ENCODE measurements around the gene PA2G4. TPM values are rescaled to one million over a fixed set of nuclear protein-coding genes. Genes with fewer than 3 reads are reported as not detected.

PA2G4 gene
- total and polyA plus RNA-seq, 10 of the 15 experiments (the other 5 are each of a cell fraction or from before 2014, with no cell fraction given) = 148 to 514 (median 406) TPM

DNA sequence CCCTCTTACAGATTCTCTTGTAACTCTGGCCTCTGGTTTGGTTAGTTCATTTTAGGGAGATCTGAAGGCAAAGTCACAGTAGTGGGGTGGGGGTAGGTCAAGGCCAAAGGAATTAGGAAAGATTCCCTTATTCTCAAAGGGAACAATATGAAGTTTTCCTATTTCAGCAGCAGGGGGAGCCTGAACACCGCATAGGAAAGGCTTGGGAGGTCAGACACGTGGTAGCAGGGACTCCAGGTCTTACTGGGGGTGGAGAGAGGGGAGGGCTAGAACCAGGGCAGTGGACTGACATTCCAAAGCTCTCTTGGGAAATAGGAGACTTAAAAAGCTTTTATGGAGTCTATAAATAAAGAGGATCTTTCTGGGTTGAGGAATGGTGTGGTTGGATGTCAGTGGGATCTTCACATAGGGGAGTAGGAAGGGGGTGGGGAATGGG is 15.0 kb downstream of the PA2G4 start (continued):
- TF ChIP-seq ZBTB40 (IDR thresholded peaks at IDR 0.05; ENCODE audit: borderline replicate concordance) (no peak), RB1 (IDR thresholded peaks at IDR 0.05; ENCODE audit: borderline replicate concordance) (peak; percentile 29; the same call in 1 of the 2 replicates), RUNX3 (IDR thresholded peaks at IDR 0.05; ENCODE audit: low read length) (peak; percentile 58; the same call in 1 of the 2 replicates), SP1 (IDR thresholded peaks at IDR 0.05; ENCODE audit: low read depth, low read length) (no peak), NFIC (IDR thresholded peaks at IDR 0.05; ENCODE audit: low read depth, low read length) (no peak), ETV6 (conservative IDR thresholded peaks at IDR 0.05 in 1 of 2, IDR thresholded peaks at IDR 0.05 in 1 of 2; ENCODE audit: borderline replicate concordance in 1 of 2, low read depth in 1 of 2) (no peak), HCFC1 (IDR thresholded peaks at IDR 0.05; ENCODE audit: low read length) (no peak), PAX8 (IDR thresholded peaks at IDR 0.05) (no peak), EP300 (IDR thresholded peaks at IDR 0.05; ENCODE audit: borderline replicate concordance in 1 of 2, control insufficient read depth in 1 of 2, low read depth in 2 of 2, low read length in 2 of 2) (no peak), SIN3A (IDR thresholded peaks at IDR 0.05; ENCODE audit: low read depth, low read length) (peak; percentile 69; the same call in 1 of the 2 replicates), ASH2L (IDR thresholded peaks at IDR 0.05; ENCODE audit: borderline replicate concordance, low read depth) (no peak), YBX1 (IDR thresholded peaks at IDR 0.05) (no peak), MEF2A (IDR thresholded peaks at IDR 0.05; ENCODE audit: insufficient read depth, low read depth, low read length) (no peak), SMC3 (IDR thresholded peaks at IDR 0.05; ENCODE audit: borderline replicate concordance, low read length) (peak; percentile 53), NKRF (conservative IDR thresholded peaks at IDR 0.05) (no peak), ZNF274 (IDR thresholded peaks at IDR 0.05; ENCODE audit: insufficient read depth, insufficient read length) (no peak), CHD1 (IDR thresholded peaks at IDR 0.05; ENCODE audit: low read depth, low read length) (no peak), SUPT20H (IDR thresholded peaks at IDR 0.05; ENCODE audit: borderline replicate concordance, control insufficient read depth, low read depth, low read length) (no peak), NRF1 (conservative IDR thresholded peaks at IDR 0.05; ENCODE audit: low read depth, low read length) (no peak), POU2F2 (IDR thresholded peaks at IDR 0.05; ENCODE audit: borderline replicate concordance, low read depth, low read length) (no peak), ESRRA (IDR thresholded peaks at IDR 0.05; ENCODE audit: low read length) (no peak), EGR1 (IDR thresholded peaks at IDR 0.05; ENCODE audit: borderline replicate concordance in 1 of 2, low read depth in 2 of 2, low read length in 2 of 2) (no peak)
- TF ChIP-seq, protein P1, sequence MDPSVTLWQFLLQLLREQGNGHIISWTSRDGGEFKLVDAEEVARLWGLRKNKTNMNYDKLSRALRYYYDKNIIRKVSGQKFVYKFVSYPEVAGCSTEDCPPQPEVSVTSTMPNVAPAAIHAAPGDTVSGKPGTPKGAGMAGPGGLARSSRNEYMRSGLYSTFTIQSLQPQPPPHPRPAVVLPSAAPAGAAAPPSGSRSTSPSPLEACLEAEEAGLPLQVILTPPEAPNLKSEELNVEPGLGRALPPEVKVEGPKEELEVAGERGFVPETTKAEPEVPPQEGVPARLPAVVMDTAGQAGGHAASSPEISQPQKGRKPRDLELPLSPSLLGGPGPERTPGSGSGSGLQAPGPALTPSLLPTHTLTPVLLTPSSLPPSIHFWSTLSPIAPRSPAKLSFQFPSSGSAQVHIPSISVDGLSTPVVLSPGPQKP (IDR thresholded peaks at IDR 0.05; ENCODE audit: low read depth, low read length) = no peak
- TF ChIP-seq, protein P2, sequence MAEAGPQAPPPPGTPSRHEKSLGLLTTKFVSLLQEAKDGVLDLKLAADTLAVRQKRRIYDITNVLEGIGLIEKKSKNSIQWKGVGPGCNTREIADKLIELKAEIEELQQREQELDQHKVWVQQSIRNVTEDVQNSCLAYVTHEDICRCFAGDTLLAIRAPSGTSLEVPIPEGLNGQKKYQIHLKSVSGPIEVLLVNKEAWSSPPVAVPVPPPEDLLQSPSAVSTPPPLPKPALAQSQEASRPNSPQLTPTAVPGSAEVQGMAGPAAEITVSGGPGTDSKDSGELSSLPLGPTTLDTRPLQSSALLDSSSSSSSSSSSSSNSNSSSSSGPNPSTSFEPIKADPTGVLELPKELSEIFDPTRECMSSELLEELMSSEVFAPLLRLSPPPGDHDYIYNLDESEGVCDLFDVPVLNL (IDR thresholded peaks at IDR 0.05; ENCODE audit: low read depth, low read length) = no peak
